Sigmoid colon (tissue), 3 donors: ENCODE measurements around the gene PNPLA6.

Experiments used
- CTCF ChIP-seq, 4 experiments: fragments of 450-650 bp in 3 of 4; fragments of 200-600 bp in 1 of 4; IDR thresholded peaks; one replicate each; pipeline ENCODE4 v1.5.1; 2016 to 2019; ENCODE audit warnings: antibody characterized with exemption in 4 of 4, mild to moderate bottlenecking in 3 of 4, moderate library complexity in 2 of 4
- POLR2A ChIP-seq, 2 donors: fragments of 450-650 bp; IDR thresholded peaks; one replicate each; pipeline ENCODE4 v1.6.1; 2016; ENCODE audit warnings: antibody characterized with exemption in 2 of 2, mild to moderate bottlenecking in 2 of 2, moderate library complexity in 2 of 2

GRCh38 chr19:7528192-7528519, 7.4 kb upstream of the PNPLA6 start:
- TF ChIP-seq CTCF (IDR thresholded peaks at IDR 0.05), result no peak
- no peak for TF ChIP-seq POLR2A (IDR thresholded peaks at IDR 0.05)
